ENCODE results near the gene TSPAN31. TPM values are rescaled to one million over a fixed set of nuclear protein-coding genes. Genes with fewer than 3 reads are reported as not detected.

Gene TSPAN31
- polyA plus RNA-seq, 1 donor (not counting 4 experiments of a cell fraction or from before 2014, with no cell fraction given): 47.7 TPM

GRCh38 chr12:57758552-57759359 is 13.9 kb downstream of the TSPAN31 start:
- Histone ChIP-seq H2AFZ (ENCODE audit: control insufficient read depth, low read length) (no peak overlapping the region), H3K79me2 (ENCODE audit: control insufficient read depth, insufficient read depth, low read length) (peaks cover 13% of the 10 kb centered on the region), H3K4me2 (ENCODE audit: control insufficient read depth, extremely low read depth, insufficient read depth, low read depth, low read length) (no peak overlapping the region), H3K9ac (ENCODE audit: control insufficient read depth, extremely low read depth, insufficient read depth, low read length) (no peak overlapping the region), H3K4me1 (ENCODE audit: control insufficient read depth, extremely low read depth, insufficient read depth, low read length) (peaks cover 29% of the 10 kb centered on the region), H3K27ac (ENCODE audit: control insufficient read depth, insufficient read depth, low read length) (no peak overlapping the region), H3K4me3 (ENCODE audit: control insufficient read depth in 2 of 3, extremely low read depth in 1 of 3, insufficient read depth in 2 of 3, low read depth in 1 of 3, low read length in 3 of 3) (no peak overlapping the region), H4K20me1 (ENCODE audit: control insufficient read depth, extremely low read depth, insufficient read depth, low read length) (peaks cover 7% of the 10 kb centered on the region), H3K9me3 (ENCODE audit: control insufficient read depth, low read depth, low read length) (no peaks in the 10 kb centered on the region), H3K27me3 (ENCODE audit: control insufficient read depth, extremely low read depth, insufficient read depth, low read length) (no peaks in the 10 kb centered on the region), H3K9me1 (ENCODE audit: control insufficient read depth, extremely low read depth, insufficient read depth, low read length) (no peaks in the 10 kb centered on the region), H3K36me3 (ENCODE audit: control insufficient read depth in 2 of 2, extremely low read depth in 1 of 2, insufficient read depth in 2 of 2, low read length in 2 of 2) (peaks cover 30 to 46% of the 10 kb centered on the region in 2 experiments)
- no peak for TF ChIP-seq EZH2 (IDR thresholded peaks at IDR 0.05; ENCODE audit: low read length)
- TF ChIP-seq, protein P1, sequence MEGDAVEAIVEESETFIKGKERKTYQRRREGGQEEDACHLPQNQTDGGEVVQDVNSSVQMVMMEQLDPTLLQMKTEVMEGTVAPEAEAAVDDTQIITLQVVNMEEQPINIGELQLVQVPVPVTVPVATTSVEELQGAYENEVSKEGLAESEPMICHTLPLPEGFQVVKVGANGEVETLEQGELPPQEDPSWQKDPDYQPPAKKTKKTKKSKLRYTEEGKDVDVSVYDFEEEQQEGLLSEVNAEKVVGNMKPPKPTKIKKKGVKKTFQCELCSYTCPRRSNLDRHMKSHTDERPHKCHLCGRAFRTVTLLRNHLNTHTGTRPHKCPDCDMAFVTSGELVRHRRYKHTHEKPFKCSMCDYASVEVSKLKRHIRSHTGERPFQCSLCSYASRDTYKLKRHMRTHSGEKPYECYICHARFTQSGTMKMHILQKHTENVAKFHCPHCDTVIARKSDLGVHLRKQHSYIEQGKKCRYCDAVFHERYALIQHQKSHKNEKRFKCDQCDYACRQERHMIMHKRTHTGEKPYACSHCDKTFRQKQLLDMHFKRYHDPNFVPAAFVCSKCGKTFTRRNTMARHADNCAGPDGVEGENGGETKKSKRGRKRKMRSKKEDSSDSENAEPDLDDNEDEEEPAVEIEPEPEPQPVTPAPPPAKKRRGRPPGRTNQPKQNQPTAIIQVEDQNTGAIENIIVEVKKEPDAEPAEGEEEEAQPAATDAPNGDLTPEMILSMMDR (optimal IDR thresholded peaks at IDR 0.05 in 1 of 3, IDR thresholded peaks at IDR 0.05 in 1 of 3, conservative IDR thresholded peaks at IDR 0.05 in 1 of 3; ENCODE audit: extremely low read depth in 1 of 3, insufficient read depth in 2 of 3, low read length in 3 of 3): no peak
- DNase-seq (ENCODE audit: low read depth, low spot score) (no peak), FAIRE-seq (no peak)
- dilution Hi-C loops (cut with MboI; ENCODE audit: extremely low pct_ligation_motif_present, low sequenced_read_pairs): no loop called here

DNA sequence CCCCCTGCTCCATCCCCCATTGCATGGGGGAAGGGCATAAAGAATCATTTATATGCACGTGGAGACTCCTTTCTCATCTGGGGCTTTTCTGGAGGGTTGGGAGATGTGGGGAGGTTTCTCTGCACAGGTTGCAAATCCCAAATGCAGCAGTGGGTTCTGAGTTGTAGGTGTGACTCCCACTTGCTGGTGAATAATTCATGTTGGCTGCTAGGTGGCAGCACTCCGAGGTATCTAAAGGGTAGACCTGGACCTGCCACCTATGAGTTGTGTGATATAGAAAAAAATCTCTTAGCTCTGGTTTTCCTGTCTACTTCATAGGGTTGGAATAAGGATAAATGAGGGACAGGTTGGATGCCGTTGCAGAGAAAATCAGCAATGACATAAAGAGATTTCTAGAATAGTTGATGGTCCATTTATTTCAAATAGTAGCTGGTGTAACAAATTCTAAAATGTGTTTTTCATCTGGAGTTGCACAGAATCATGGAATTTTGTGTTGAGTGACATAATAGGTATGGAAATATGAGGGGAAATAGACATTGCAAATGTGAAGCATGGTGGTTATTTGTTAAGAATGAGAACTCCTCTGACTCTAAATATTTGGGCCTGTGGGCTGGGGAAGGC is 14.6 kb downstream of the TSPAN31 start:
- H3K79me2 ChIP-seq (ENCODE audit: control insufficient read depth, insufficient read depth, low read length): peaks cover 20% of the 10 kb centered on the region
- FAIRE-seq: peak; percentile 29
- H3K4me1 ChIP-seq (ENCODE audit: control insufficient read depth, extremely low read depth, insufficient read depth, low read length): peaks cover 29% of the 10 kb centered on the region
- no peak overlapping the region for H3K4me3 ChIP-seq (ENCODE audit: control insufficient read depth in 2 of 3, extremely low read depth in 1 of 3, insufficient read depth in 2 of 3, low read depth in 1 of 3, low read length in 3 of 3)
- no peak overlapping the region for H3K27ac ChIP-seq (ENCODE audit: control insufficient read depth, insufficient read depth, low read length)
- dilution Hi-C loops (cut with MboI; ENCODE audit: extremely low pct_ligation_motif_present, low sequenced_read_pairs): no loop called here
- no peak for DNase-seq (ENCODE audit: low read depth, low spot score)
- H3K9me1 ChIP-seq (ENCODE audit: control insufficient read depth, extremely low read depth, insufficient read depth, low read length): no peaks in the 10 kb centered on the region
- no peaks in the 10 kb centered on the region for H3K9me3 ChIP-seq (ENCODE audit: control insufficient read depth, low read depth, low read length)
- H2AFZ ChIP-seq (ENCODE audit: control insufficient read depth, low read length): no peak overlapping the region
- no peak overlapping the region for H3K9ac ChIP-seq (ENCODE audit: control insufficient read depth, extremely low read depth, insufficient read depth, low read length)
- peaks cover 35 to 53% of the 10 kb centered on the region in 2 experiments for H3K36me3 ChIP-seq (ENCODE audit: control insufficient read depth in 2 of 2, extremely low read depth in 1 of 2, insufficient read depth in 2 of 2, low read length in 2 of 2)
- peaks cover 7% of the 10 kb centered on the region for H4K20me1 ChIP-seq (ENCODE audit: control insufficient read depth, extremely low read depth, insufficient read depth, low read length)
- no peak for TF ChIP-seq EZH2 (IDR thresholded peaks at IDR 0.05; ENCODE audit: low read length)
- TF ChIP-seq, protein P1 (optimal IDR thresholded peaks at IDR 0.05 in 1 of 3, IDR thresholded peaks at IDR 0.05 in 1 of 3, conservative IDR thresholded peaks at IDR 0.05 in 1 of 3; ENCODE audit: extremely low read depth in 1 of 3, insufficient read depth in 2 of 3, low read length in 3 of 3): peak; percentile 58 to 79 (median 59)
- no peaks in the 10 kb centered on the region for H3K27me3 ChIP-seq (ENCODE audit: control insufficient read depth, extremely low read depth, insufficient read depth, low read length)
- H3K4me2 ChIP-seq (ENCODE audit: control insufficient read depth, extremely low read depth, insufficient read depth, low read depth, low read length): no peak overlapping the region

Measured in keratinocyte (primary cell).